AG10803 (cell line): ENCODE measurements around the gene FNDC3B.
"Not testable (repeated sequence)": the region's sequence is repeated elsewhere in the genome, so short reads cannot be mapped to it uniquely, and the experiment has no call there.

ENCODE experiments used
- DNase-seq: peaks from one replicate; pipeline ENCODE4 v3.0.0; 2010; ENCODE audit warnings: low read depth
- H3K4me3 ChIP-seq: 2 replicates; pipeline ENCODE4 v1.5.1; 2011; ENCODE audit warnings: mild to moderate bottlenecking, low read length, control low read depth
- CTCF ChIP-seq: conservative IDR thresholded peaks from 2 replicates; pipeline ENCODE4 v1.5.1; 2011; ENCODE audit warnings: mild to moderate bottlenecking, low read length, control low read depth, inconsistent platforms

Gene FNDC3B

GRCh38 chr3:172367205-172368105 lies 328.1 kb downstream of the FNDC3B start:
- TF ChIP-seq CTCF = no peak
- H3K4me3 ChIP-seq = no peak overlapping the region
- DNase-seq = no peak

GRCh38 chr3:172368556-172368955 lies 329.2 kb downstream of the FNDC3B start:
- H3K4me3 ChIP-seq, DNase-seq: not testable (repeated sequence)

GRCh38 chr3:172369590-172370259 lies 330.3 kb downstream of the FNDC3B start:
- no peak for TF ChIP-seq CTCF
- H3K4me3 ChIP-seq = no peak overlapping the region
- DNase-seq = no peak

GRCh38 chr3:172370419-172370818 lies 331.0 kb downstream of the FNDC3B start:
- no peak overlapping the region for H3K4me3 ChIP-seq
- no peak for TF ChIP-seq CTCF
- DNase-seq = no peak

GRCh38 chr3:172371544-172371943 lies 332.2 kb downstream of the FNDC3B start:
- no peak for TF ChIP-seq CTCF
- DNase-seq = no peak
- no peak overlapping the region for H3K4me3 ChIP-seq

- no peak for DNase-seq
- TF ChIP-seq CTCF = no peak
- H3K4me3 ChIP-seq = no peak overlapping the region
Observed at GRCh38 chr3:172372895-172373294, 333.5 kb downstream of the FNDC3B start.

- DNase-seq = no peak
- no peak overlapping the region for H3K4me3 ChIP-seq
- no peak for TF ChIP-seq CTCF
Observed at GRCh38 chr3:172373912-172374311, 334.5 kb downstream of the FNDC3B start.
